HG03064 (cell line): ENCODE measurements around the gene SEMA6A.
"Not testable (repeated sequence)": the region's sequence is repeated elsewhere in the genome, so short reads cannot be mapped to it uniquely, and the experiment has no call there.

Experiments used
- ATAC-seq: cut with Tn5 transposase; IDR thresholded peaks from one replicate; pipeline ENCODE4 v1.9.1; 2021; ENCODE audit warnings: low read depth; ENCODE audit not compliant: unreplicated experiment

SEMA6A gene

GRCh38 chr5:116553366-116553765 lies 21.3 kb downstream of the SEMA6A start:
- ATAC-seq, result no peak

DNA sequence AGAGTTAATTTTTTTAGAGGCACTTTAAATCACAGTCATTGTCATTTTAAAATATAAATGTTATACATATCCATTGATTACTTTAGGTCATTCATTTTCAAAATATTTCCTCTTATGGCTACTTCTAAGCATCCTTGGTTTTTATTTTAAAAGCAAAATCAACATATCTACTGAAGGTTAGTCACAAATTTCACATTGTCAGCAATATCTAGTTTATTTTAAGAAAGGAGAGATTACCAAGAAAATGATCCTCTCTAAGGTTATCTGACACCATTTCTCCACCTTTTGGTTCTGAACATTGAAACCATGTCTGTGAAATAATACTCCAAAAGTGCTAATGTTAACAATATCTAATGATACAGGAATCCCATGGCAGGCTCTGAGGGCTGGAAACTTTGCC lies 24.5 kb downstream of the SEMA6A start:
- no peak for ATAC-seq

GRCh38 chr5:116546743-116547124 lies 27.9 kb downstream of the SEMA6A start:
- no peak for ATAC-seq

GRCh38 chr5:116546033-116546742 lies 28.4 kb downstream of the SEMA6A start:
- no peak for ATAC-seq

DNA sequence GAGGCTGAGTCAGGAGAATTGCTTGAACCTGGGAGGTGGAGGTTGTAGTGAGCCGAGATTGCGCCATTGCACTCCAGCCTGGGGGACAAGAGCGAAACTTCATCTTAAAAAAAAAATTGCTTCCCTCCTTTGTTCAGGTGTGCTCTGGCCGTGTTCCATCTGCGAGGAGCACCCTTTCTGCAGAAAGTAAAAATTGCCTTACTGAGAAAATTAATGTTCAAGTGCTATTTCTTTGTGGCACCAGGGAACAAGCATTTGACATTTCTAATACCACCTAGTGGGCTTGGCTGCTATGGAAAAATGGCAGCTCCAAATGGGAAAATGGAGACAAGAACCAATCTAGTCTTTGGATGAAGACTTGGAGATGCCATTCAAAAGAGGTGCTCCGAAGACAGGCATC lies 29.2 kb downstream of the SEMA6A start:
- not testable (repeated sequence) for ATAC-seq

GRCh38 chr5:116544531-116545241 lies 29.9 kb downstream of the SEMA6A start:
- ATAC-seq, result no peak

DNA sequence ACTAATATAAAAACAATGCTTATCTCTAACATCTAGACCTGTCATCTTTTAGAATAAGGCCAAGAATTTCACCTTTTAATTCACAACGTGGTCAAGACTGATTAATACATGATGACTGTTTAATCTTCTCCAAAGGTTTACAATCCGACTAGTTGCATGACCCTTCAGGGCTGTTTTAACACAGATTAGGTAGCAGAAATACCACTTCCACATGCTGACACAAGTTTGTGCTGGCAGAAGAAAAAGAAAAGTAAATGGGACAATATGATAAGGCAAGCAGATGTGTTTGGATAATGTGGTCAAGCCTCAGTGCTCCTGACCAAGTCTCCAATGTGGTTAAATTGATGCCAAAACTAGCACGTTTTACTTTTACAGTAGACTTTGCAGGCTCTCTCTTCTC lies 31.1 kb downstream of the SEMA6A start:
- ATAC-seq, result no peak

- no peak for ATAC-seq
Measured at GRCh38 chr5:116542619-116543018, 32.0 kb downstream of the SEMA6A start.

DNA sequence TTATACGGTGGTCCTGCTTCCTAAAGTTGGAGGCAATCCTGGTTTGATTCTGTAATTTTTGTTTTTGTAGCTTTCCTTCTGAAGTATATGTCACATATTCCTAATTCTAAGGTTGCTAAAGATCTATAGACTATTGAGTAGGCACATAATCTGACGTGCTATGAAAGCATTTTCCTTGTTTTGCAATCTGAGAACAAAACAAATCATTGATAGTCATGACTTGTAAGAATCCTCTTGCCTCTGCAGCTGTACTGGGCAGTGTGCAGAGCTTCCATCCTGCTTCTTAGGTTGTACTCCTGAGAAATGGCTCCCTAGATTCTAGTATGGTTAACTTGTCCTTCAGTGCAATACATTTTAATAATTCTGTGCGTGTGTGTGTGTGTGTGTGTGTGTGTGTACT lies 35.4 kb downstream of the SEMA6A start:
- no peak for ATAC-seq

DNA sequence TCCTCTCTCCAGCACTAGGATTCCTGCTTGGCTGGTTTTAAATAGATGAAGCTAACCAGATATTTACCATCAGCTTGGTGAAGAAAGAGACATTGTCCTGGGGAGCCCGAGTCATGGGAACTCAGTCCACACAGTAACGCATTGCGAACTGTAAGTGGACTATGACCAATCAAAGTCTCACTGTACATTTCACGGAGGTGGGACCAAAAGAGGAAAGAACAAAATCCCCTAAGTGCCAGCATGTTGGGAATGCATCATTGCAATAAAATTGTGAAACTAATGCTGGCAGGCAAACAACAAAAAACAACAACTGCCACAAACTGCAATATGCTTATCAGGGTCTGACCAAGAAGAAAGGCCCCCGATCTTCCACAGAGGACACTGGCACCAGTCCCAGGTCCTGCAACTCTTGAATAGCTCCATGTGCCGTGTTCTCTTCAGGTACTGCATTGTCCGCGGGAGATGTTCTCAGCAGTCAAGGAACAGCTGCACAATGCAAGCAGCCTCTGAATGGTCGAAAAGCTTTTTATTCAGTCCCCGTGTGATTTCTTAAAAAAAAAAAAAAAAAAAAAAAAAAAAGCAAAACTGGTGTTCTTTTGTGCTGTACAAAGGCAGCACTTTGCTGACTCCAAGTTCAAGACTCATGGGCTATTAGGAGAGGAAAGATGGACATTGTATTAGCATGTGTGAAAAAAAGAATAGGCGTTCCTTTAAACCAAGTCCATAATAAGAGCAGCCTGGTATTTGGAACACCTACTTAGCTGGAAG lies 38.1 kb downstream of the SEMA6A start:
- ATAC-seq, result no peak

- no peak for ATAC-seq
Measured at GRCh38 chr5:116534964-116535651, 39.5 kb downstream of the SEMA6A start.

- ATAC-seq, result no peak
Measured at GRCh38 chr5:116532762-116533525, 41.7 kb downstream of the SEMA6A start.

DNA sequence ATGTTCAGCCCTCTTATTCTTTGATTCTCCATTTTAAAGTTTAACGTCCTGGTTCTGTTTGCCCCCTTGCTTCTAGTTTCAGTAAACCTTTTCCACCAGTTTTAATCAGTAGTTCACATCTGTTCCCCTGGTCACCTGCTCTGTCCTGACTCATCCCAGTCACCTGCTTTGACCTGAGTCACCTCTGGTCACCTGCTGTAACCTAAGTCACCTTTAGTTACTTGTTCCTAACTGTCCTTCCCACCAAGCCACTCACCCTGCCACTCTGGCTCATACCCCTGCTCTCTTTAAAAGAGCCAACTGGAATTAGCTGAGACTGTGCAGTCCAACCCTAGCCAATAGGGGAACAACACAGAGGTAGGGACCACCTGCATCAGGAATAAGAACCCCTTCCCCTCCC lies 43.0 kb downstream of the SEMA6A start:
- ATAC-seq, result no peak

DNA sequence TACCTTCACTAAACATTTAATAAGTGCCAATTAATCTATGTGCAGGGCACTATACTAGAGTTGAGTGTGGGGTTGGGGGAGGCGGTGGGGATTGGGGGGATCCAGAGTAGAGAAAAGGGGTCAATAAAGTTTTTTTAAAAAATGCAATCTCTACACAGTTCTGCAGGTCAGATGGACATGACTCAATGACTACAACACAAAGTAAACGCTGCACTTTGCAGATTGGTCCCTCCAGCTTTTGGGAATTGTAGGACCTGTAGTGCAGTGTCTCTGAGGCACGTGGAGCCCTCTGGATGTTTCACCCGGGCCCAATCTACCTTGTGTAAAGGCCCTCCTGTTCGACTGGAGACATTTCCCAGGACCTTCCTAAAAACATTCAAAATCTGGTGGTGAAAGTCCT lies 43.5 kb downstream of the SEMA6A start:
- ATAC-seq, result no peak

DNA sequence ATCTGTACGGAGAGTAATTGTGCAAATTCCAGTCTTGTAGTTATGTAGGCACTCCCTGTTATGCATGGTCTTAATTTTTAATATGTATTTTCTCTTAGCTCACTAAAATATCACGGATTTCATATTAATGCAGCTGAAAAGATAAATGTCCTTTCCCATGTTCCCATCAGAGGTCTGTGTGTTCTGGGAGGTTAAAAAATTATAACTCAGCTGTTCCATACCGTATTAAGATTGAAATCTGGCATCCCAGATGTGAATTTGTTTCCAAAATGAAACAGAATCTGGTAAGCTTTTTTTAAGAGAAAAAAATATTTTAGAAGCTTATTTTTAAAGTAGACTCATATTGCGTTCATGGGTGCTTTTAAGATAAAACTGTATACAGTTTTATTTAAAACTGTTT lies 44.3 kb downstream of the SEMA6A start:
- no peak for ATAC-seq

DNA sequence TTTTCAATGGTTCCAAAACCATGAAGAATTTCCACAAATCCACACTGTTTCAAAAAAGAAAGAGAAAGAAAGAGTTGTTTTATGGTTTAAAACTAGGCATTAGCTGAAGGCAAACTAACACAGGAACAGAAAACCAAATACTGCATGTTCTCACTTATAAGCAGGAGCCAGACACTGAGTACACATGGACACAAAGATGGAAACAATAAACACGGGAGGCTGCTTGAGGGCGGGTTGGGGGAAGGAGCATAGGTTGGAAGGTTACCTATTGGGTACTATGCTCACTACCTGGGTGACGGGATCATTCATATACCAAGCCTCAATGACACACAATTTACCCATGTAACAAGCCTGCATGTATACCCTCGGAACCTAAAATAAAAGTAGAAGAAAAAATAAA lies 45.0 kb downstream of the SEMA6A start:
- ATAC-seq, result no peak

DNA sequence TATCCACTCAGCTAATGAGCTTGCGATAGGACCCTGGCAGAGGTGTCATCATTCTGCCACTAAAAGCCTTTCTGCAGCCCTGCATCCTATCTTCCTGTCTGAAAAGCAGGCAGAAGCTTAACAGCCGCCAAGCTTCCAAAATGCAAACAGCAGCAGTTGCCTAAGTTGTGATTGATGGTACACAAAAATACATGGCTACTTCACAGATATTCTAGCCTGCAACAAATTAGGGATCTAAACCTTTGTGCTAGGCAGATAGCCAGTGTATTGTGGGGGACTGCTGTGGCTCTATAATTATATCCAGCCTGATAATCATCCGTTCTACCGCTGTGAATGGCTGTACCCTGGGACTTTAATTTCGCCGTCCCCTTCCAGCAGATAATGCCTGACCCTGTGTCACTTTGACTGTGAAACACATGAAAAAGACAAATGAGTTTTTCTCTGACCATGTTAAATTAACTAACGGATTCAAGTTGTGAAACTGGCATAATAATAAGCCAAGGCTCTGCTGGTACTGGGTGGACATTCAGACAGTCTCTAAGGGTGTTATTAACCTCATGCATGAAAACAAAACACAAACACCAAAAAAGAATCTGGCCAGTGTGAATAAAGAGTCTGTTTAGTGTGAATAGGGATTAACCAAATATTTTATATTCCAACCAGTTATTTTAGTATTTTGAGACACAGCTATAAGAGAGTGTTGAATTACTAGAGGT lies 45.9 kb downstream of the SEMA6A start:
- no peak for ATAC-seq

GRCh38 chr5:116527582-116527981 lies 47.0 kb downstream of the SEMA6A start:
- no peak for ATAC-seq

DNA sequence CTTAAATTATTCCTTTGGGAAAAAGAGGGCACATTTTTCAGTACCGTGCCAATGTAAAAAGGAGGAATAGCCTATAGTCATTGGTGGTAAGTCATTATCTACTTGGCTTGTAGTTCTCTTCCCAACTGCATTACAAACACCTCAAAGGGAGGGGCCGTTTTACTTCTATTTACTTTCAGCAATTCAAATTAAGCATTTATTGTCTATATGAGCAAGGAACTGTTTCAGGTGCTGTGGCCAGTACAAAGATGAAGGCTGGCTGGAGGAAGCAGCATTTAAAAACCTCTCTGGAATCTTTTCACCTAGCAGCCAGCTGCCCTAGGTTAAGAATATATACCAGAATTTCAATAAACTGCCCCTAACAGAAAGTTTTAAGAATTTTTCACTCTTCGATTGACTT lies 48.9 kb downstream of the SEMA6A start:
- ATAC-seq, result no peak

GRCh38 chr5:116524966-116525365 lies 49.7 kb downstream of the SEMA6A start:
- no peak for ATAC-seq
